Colon (tissue), 2 donors: ENCODE data around the gene ZNF407.

Experiments
- FAIRE-seq: peaks from 2 replicates; lab custom pipeline; 2012; peaks lifted over from hg19 to GRCh38; lab: Jason Lieb, UNC
- donor health status: control.
- donor health status: control.

ZNF407 gene

DNA sequence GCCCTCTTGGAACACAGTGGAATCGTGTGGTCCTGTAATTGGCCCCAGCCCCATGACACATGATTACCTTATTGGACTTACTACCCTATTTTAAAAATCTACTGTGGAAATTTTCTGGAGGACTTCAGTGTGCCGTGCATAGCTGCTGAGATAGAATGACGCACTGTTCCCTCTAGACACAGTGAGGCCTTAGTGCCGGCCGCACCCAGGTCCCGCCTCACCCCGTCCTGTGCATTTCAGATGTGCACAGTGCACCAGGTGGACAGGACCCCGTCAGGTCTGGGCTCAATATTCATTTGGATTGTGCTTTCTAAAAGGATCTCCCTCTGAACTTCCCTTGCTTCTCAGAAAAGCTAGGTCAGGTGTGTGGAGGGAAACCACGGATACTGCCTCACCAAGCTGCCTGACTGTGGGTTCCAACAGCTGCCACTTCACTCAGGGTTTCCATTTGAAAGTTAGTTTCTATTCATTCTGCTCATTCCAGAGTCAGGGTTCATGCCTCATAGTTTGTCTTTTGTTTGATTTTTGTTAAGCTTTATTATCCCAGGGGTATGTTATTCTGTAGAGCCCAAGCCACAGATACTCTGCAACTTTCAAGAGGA, 455.5 kb downstream of the ZNF407 start:
- FAIRE-seq: no peak

GRCh38 chr18:75054046-75054445, 456.4 kb downstream of the ZNF407 start:
- FAIRE-seq: no peak

- no peak for FAIRE-seq
These were observed 456.9 kb downstream of the ZNF407 start for GRCh38 chr18:75054611-75055010.

- no peak for FAIRE-seq
These were observed 459.7 kb downstream of the ZNF407 start for GRCh38 chr18:75057169-75057960.

DNA sequence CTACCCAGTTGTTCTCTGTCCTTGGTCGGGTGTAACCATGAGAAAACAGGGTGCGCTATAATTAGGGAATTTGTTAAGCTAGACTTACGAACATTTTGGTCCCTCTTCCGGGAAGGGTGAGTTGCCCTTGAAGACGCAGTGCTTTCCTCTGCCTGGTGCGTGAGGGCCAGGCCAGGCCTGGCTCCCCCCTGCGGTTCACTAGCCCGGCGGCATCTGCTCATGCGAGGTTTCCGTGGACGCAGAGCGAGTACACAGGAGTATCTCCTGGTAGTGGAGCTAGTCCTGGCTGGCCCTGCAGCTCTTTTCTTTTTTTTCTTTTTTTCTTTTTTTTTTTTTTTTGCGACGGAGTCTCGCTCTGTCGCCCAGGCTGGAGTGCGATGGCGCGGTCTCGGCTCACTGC, 462.5 kb downstream of the ZNF407 start:
- no peak for FAIRE-seq

- FAIRE-seq: no peak
These were observed 464.7 kb downstream of the ZNF407 start for GRCh38 chr18:75062297-75062886.

DNA sequence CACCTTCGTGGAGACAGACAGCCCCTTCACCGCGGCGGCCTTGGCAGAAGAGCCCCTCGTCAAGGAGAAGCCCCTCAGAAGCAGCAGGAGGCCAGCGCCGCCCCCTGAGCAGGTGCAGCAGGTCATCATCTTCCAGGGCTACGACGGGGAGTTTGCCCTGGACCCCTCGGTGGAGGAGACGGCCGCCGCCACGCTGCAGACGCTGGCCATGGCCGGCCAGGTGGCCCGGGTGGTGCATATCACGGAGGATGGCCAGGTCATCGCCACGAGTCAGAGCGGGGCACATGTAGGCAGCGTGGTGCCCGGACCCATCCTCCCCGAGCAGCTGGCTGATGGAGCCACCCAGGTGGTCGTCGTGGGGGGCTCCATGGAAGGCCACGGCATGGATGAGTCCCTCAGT, 465.5 kb downstream of the ZNF407 start:
- FAIRE-seq: no peak

- FAIRE-seq: no peak
These were observed 466.2 kb downstream of the ZNF407 start for GRCh38 chr18:75063615-75064512.

- no peak for FAIRE-seq
These were observed 466.8 kb downstream of the ZNF407 start for GRCh38 chr18:75064513-75064905.

DNA sequence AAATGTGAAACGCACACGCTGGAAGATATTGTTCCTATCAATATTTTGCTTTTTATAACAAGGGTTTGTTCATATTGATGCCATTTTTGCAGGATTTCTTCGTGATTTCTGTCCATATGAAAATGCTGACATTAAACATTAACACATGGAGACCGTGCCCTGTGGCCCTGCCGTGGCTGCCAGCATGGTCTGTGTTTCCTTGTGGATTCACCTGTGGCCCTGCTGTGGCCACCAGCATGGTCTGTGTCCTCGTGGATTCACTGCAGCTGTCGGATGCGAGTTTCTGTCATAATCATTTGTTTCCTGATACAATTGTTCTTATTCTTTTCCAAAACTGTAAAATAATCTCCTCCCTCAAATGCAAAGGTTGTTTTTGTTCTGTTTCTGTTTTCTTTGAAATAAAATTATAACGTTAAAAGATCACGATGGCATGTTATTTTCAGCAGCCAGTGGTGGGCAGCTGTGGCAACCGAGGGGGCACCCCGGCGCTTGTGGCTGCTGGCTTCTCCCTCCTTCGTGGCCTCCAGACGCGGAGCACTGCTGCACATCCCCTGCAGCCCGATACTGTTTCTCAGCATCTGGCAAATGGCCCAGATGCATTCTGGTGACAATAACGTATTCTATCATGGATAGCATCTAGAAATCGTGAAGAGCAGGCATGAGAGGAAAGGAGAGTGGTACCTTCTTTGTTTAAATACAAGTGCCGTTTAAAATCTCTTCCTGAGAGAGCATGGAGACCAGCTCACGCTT, 467.8 kb downstream of the ZNF407 start:
- FAIRE-seq: no peak

- no peak for FAIRE-seq
These were observed 468.6 kb downstream of the ZNF407 start for GRCh38 chr18:75066021-75066880.

DNA sequence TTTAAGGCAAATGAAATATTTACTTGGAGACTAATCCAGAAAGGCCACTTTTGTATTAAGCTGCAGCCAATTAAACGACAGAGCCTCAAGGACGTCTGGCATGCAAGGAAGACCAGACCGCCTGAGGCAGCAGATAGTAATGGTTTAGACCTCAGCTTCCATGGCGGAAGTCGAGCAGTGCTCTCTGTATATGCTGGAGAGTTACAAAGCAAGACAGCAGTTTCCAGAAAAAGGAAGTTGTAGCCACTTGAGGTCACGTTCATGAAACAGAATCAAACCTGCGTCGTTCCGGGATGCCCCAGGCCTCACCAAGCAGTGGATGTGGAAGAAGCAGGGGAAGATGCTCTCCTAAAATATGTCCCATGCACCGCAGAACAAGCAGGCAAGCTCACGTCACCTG, 469.3 kb downstream of the ZNF407 start:
- FAIRE-seq: no peak

- no peak for FAIRE-seq
These were observed 470.5 kb downstream of the ZNF407 start for GRCh38 chr18:75067996-75068645.

GRCh38 chr18:75068682-75069435, 471.2 kb downstream of the ZNF407 start:
- FAIRE-seq: no peak

DNA sequence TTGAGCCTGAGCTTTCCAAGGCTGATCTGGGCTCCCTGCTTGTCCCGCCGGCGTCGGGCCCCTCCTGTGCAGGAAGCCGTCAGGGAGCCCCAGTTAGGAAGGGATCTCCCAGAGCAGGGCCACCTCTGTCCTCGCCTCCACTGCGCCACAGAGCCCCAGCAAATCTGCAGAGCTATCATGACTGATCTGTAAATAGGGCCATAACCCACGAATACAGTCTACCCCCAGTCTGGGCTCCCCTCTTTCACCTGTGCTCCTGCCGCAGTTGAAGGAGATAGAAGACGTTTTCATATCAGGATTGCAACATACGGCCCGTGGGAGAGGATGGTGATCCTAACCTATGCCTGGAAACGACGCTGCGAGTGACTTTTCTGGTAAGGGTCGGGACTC, 472.6 kb downstream of the ZNF407 start:
- no peak for FAIRE-seq

- no peak for FAIRE-seq
These were observed 473.2 kb downstream of the ZNF407 start for GRCh38 chr18:75070625-75071483.

- no peak for FAIRE-seq
These were observed 473.8 kb downstream of the ZNF407 start for GRCh38 chr18:75071484-75071785.

- FAIRE-seq: no peak
These were observed 474.4 kb downstream of the ZNF407 start for GRCh38 chr18:75071866-75072671.
